ENCODE data around the gene KANSL2. TPM values are rescaled to one million over a fixed set of nuclear protein-coding genes. Genes with fewer than 3 reads are reported as not detected.

KANSL2 gene
- total RNA-seq, 6 experiments from 2014 or later = 17.6 to 28.8 (median 23.2) TPM

- DNase-seq = no peak
- TF ChIP-seq CTCF (IDR thresholded peaks at IDR 0.05) = no peak
- H3K36me3 Mint-ChIP-seq (ENCODE audit: low read depth) = peaks cover 45% of the 10 kb centered on the region
- no peaks in the 10 kb centered on the region for H3K9me3 Mint-ChIP-seq
- H3K4me1 Mint-ChIP-seq (ENCODE audit: low read depth) = no peaks in the 10 kb centered on the region
- no peak overlapping the region for H3K27ac Mint-ChIP-seq
- no peaks in the 10 kb centered on the region; the same call in 1 of the 2 replicates for H3K27me3 Mint-ChIP-seq (ENCODE audit: insufficient read depth)
- H3K4me3 Mint-ChIP-seq = no peak overlapping the region
Measured at GRCh38 chr12:48694038-48694437, 12.0 kb upstream of the KANSL2 start.

GRCh38 chr12:48693572-48693971, 11.5 kb upstream of the KANSL2 start:
- no peak overlapping the region for H3K4me3 Mint-ChIP-seq
- H3K27ac Mint-ChIP-seq = no peak overlapping the region
- no peak for TF ChIP-seq CTCF (IDR thresholded peaks at IDR 0.05)
- H3K4me1 Mint-ChIP-seq (ENCODE audit: low read depth) = no peaks in the 10 kb centered on the region
- H3K27me3 Mint-ChIP-seq (ENCODE audit: insufficient read depth) = no peaks in the 10 kb centered on the region; the same call in 1 of the 2 replicates
- no peaks in the 10 kb centered on the region for H3K9me3 Mint-ChIP-seq
- peaks cover 50% of the 10 kb centered on the region for H3K36me3 Mint-ChIP-seq (ENCODE audit: low read depth)
- no peak for DNase-seq

DNA sequence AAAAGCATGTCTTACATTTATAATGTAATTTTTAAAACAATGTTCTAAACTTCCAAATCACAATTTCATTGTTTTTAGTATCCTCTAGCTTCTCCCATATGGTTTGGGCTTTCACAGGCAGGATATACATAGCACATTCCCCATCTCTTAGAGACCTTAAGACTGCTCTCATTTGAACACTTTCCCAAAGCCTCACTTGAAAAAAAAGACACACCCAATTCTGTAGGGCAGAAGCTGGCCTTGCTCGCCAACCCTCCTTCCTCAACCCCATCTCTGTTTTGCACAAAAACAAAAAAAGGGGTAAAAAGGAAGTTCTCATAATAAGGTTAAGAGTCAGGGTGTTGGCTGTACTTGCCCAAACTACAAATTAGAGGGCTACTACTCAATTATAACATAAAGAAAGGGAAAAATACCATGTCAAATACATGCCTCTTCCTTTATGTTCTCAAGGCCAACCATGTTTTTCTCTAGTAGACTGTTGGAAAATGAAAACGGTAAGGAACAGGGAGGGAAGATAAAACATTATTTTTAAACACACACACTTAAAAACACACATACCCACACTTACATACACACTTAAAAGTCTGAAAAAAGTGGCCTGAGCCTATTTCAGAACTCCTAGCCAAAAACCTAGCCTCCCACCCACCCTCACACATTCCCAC, 9.9 kb upstream of the KANSL2 start:
- no peak overlapping the region for H3K27ac Mint-ChIP-seq

GRCh38 chr12:48690990-48691389, 9.0 kb upstream of the KANSL2 start:
- Mint-ChIP-seq H3K27me3 (ENCODE audit: insufficient read depth) (no peaks in the 10 kb centered on the region; the same call in 1 of the 2 replicates), H3K36me3 (ENCODE audit: low read depth) (peaks cover 53% of the 10 kb centered on the region), H3K9me3 (no peaks in the 10 kb centered on the region), H3K4me3 (no peak overlapping the region), H3K4me1 (ENCODE audit: low read depth) (no peaks in the 10 kb centered on the region), H3K27ac (no peak overlapping the region)
- no peak for DNase-seq
- TF ChIP-seq CTCF (IDR thresholded peaks at IDR 0.05) = no peak

More for the DNA sequence above, 9.9 kb upstream of the KANSL2 start:
- Mint-ChIP-seq H3K4me1 (ENCODE audit: low read depth) (no peaks in the 10 kb centered on the region), H3K27me3 (ENCODE audit: insufficient read depth) (no peaks in the 10 kb centered on the region; the same call in 1 of the 2 replicates), H3K4me3 (no peak overlapping the region), H3K36me3 (ENCODE audit: low read depth) (peaks cover 54% of the 10 kb centered on the region), H3K9me3 (no peaks in the 10 kb centered on the region)
- no peak for DNase-seq
- TF ChIP-seq CTCF (IDR thresholded peaks at IDR 0.05) = no peak

- no peaks in the 10 kb centered on the region for H3K9me3 Mint-ChIP-seq
- no peak overlapping the region for H3K27ac Mint-ChIP-seq
- no peak for TF ChIP-seq CTCF (IDR thresholded peaks at IDR 0.05)
- peaks cover 48% of the 10 kb centered on the region for H3K36me3 Mint-ChIP-seq (ENCODE audit: low read depth)
- no peak for DNase-seq
- no peak overlapping the region for H3K4me3 Mint-ChIP-seq
- H3K4me1 Mint-ChIP-seq (ENCODE audit: low read depth) = no peaks in the 10 kb centered on the region
- H3K27me3 Mint-ChIP-seq (ENCODE audit: insufficient read depth) = no peaks in the 10 kb centered on the region; the same call in 1 of the 2 replicates
Measured at GRCh38 chr12:48690436-48690835, 8.4 kb upstream of the KANSL2 start.

Measured in HFFc6 (cell line).